Measurements from ENCODE around the gene GPR12. TPM values are rescaled to one million over a fixed set of nuclear protein-coding genes. Genes with fewer than 3 reads are reported as not detected.

The GPR12 gene
- total and polyA plus RNA-seq, 7 experiments from 2014 or later: not detected

DNA sequence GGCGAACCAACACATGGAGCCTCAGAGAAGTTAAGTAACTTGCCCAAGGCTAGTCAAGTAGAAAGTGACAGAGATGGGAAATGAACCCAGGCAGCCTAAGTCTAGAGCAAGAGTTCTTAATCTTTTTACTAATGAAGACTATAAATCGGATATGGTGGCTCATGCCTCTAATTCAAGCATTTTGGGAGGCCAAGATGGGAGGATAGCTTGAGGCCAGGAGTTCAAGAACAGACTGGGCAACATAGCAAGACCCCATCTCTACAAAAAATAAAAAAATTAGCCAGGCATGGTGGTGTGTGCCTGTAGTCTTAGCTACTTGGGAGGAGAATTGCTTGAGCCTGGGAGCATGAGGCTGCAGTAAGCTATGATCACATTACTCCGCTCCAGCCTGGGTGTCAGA, 10.7 kb downstream of the GPR12 start:
- H3K36me3 ChIP-seq (ENCODE audit: control insufficient read depth in 2 of 3, insufficient read depth in 3 of 3, low read length in 3 of 3): no peaks in the 10 kb centered on the region
- no peaks in the 10 kb centered on the region for H3K9me3 ChIP-seq (ENCODE audit: control insufficient read depth in 2 of 3, low read length in 3 of 3)
- no peak for DNase-seq
- H3K36me3 Mint-ChIP-seq: peaks cover 0 to 3% (median 0%) of the 10 kb centered on the region in 5 donors
- H3K4me1 ChIP-seq (ENCODE audit: control insufficient read depth in 2 of 2, insufficient read depth in 2 of 2, low read length in 2 of 2): no peaks in the 10 kb centered on the region
- no peak overlapping the region for H3K4me3 ChIP-seq (ENCODE audit: low read length)
- ATAC-seq: no peak
- intact Hi-C loops (cut with micrococcal nuclease): no loop called here
- H3K27ac Mint-ChIP-seq: no peak overlapping the region
- H3K27me3 ChIP-seq (ENCODE audit: control insufficient read depth in 2 of 2, insufficient read depth in 2 of 2, low read length in 2 of 2): no peaks in the 10 kb centered on the region
- no peak overlapping the region for H3K4me3 Mint-ChIP-seq
- POLR2A ChIA-PET: no interaction called here
- H3K4me1 Mint-ChIP-seq: peaks cover 0 to 6% (median 0%) of the 10 kb centered on the region in 7 donors
- CTCF ChIA-PET: no interaction called here
- H3K27me3 Mint-ChIP-seq: peaks cover 12 to 29% (median 13%) of the 10 kb centered on the region in 5 donors
- no peak overlapping the region for H3K27ac ChIP-seq (ENCODE audit: low read depth, low read length)
- H3K9me3 Mint-ChIP-seq: no peaks in the 10 kb centered on the region

DNA sequence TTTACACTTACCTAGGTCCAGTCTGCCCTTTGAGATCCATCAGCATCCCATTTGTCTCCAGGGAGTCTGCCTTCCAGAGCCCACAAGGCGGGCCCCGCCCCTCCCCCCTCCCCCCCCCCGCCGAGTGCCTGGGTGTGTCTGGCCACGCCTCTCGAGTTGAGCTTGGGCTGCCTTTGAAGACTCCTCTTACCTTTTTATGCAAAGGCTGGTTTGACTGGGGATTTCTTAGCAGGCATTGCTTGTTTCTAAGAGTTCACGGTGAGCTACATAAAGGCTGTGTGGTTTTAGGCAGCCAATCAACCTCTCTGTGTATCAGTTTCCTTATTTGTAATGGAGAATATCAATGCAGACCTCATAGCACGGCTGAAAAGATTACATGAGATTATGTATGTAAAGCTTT, 11.3 kb downstream of the GPR12 start:
- ChIA-PET CTCF (no interaction called here), POLR2A (no interaction called here)
- Mint-ChIP-seq H3K36me3 (peaks cover 0 to 3% (median 0%) of the 10 kb centered on the region in 5 donors), H3K9me3 (no peaks in the 10 kb centered on the region), H3K27me3 (peaks cover 13 to 35% (median 18%) of the 10 kb centered on the region in 5 donors), H3K4me1 (peaks cover 0 to 6% (median 0%) of the 10 kb centered on the region in 7 donors), H3K27ac (no peak overlapping the region), H3K4me3 (no peak overlapping the region)
- no peak for ATAC-seq
- no peaks in the 10 kb centered on the region for H3K27me3 ChIP-seq (ENCODE audit: control insufficient read depth in 2 of 2, insufficient read depth in 2 of 2, low read length in 2 of 2)
- no peaks in the 10 kb centered on the region for H3K9me3 ChIP-seq (ENCODE audit: control insufficient read depth in 2 of 3, low read length in 3 of 3)
- no peak overlapping the region for H3K27ac ChIP-seq (ENCODE audit: low read depth, low read length)
- no peak for DNase-seq
- no peaks in the 10 kb centered on the region for H3K36me3 ChIP-seq (ENCODE audit: control insufficient read depth in 2 of 3, insufficient read depth in 3 of 3, low read length in 3 of 3)
- H3K4me1 ChIP-seq (ENCODE audit: control insufficient read depth in 2 of 2, insufficient read depth in 2 of 2, low read length in 2 of 2): no peaks in the 10 kb centered on the region
- H3K4me3 ChIP-seq (ENCODE audit: low read length): no peak overlapping the region
- intact Hi-C loops (cut with micrococcal nuclease): no loop called here

DNA sequence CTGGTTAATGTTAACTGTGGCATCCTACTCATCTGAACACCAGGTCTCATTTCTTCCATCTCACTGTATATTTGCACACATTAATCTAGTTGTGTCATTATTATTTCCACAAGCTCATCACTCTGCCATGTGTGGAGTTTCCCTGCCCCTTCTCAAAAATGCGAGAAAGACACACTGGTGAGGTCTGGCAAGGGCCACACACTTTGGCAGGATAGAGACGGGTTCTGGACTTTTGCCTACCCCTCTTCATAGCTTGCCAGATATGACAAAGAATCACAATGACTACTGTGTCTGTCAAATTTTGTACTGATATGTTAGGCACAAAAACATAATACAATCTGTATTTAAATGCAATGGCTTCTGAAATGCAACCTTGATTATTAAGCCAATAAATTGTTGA, 12.9 kb downstream of the GPR12 start:
- no peak overlapping the region for H3K4me3 ChIP-seq (ENCODE audit: low read length)
- Mint-ChIP-seq H3K4me1 (peaks cover 0 to 6% (median 0%) of the 10 kb centered on the region in 7 donors), H3K27ac (no peak overlapping the region), H3K9me3 (no peaks in the 10 kb centered on the region), H3K36me3 (peaks cover 0 to 3% (median 0%) of the 10 kb centered on the region in 5 donors), H3K4me3 (no peak overlapping the region), H3K27me3 (peaks cover 23 to 46% (median 25%) of the 10 kb centered on the region in 5 donors)
- H3K27ac ChIP-seq (ENCODE audit: low read depth, low read length): no peak overlapping the region
- no peaks in the 10 kb centered on the region for H3K27me3 ChIP-seq (ENCODE audit: control insufficient read depth in 2 of 2, insufficient read depth in 2 of 2, low read length in 2 of 2)
- DNase-seq (no peak), ATAC-seq (no peak)
- intact Hi-C loops (cut with micrococcal nuclease): no loop called here
- H3K36me3 ChIP-seq (ENCODE audit: control insufficient read depth in 2 of 3, insufficient read depth in 3 of 3, low read length in 3 of 3): no peaks in the 10 kb centered on the region
- H3K4me1 ChIP-seq (ENCODE audit: control insufficient read depth in 2 of 2, insufficient read depth in 2 of 2, low read length in 2 of 2): no peaks in the 10 kb centered on the region
- ChIA-PET CTCF (no interaction called here), POLR2A (interaction anchor here (0.6 kb wide), 1 partner anchor 992 kb away, joined by 3 read pairs; no protein-coding TSS in a partner anchor)
- no peaks in the 10 kb centered on the region for H3K9me3 ChIP-seq (ENCODE audit: control insufficient read depth in 2 of 3, low read length in 3 of 3)

DNA sequence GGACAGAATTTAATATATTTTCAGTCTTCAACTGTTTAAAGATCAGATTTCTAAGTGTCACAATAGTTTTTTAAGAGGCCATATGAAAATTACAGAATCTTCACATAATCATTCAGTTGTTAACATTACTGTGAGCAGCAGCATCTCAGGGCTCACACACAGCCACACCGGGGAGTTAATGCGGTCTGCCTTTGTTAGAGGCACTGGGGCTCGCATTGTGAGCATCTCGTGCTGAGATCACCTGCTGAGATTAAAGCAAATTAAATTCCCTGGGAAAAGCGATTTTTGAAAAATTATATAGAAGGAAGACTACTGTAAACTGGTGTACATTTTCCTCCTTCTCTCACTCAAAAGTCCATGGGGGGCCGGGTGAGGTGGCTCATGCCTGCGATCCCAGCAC, 16.6 kb downstream of the GPR12 start:
- no peak overlapping the region for H3K4me3 Mint-ChIP-seq
- peaks cover 26 to 44% (median 30%) of the 10 kb centered on the region in 5 donors for H3K27me3 Mint-ChIP-seq

DNA sequence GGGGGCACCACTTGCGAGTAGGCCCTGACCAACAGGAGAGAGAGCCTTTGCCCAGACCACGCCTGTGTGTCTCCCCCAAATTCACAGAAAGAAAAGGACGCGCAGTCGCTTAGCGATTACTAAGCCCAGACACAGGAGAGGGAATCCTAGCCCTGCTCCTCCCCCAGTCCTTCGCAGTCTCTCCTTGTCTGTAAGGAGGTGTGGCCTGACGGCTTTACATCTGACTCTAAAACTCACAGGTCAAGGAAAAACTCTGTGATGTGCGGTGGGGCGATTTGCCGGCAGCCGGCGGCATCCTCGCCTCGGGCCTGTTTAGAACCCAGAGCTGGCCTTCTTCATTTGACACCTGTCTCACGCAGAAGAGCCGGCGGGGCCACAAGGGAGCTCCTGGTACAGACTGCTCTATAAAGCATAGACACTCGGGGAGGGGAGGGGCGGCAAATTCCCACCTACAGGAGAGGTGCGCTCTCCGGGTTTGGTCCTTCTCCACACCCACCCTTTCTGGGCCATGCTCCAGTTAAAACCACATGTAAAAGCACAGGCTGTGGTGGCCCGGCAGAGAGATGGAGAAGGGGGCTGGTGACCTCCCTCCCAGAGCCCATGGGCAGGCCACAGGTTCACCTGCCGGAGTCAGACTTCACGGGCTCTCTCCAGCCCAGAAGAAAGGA, 17.8 kb downstream of the GPR12 start:
- DNase-seq (no peak), ATAC-seq (no peak)
- Histone ChIP-seq H3K4me3 (ENCODE audit: low read length) (no peak overlapping the region), H3K9me3 (ENCODE audit: control insufficient read depth in 2 of 3, low read length in 3 of 3) (peaks cover 0 to under 1% (median 0%) of the 10 kb centered on the region in 3 experiments), H3K27ac (ENCODE audit: low read depth, low read length) (no peak overlapping the region), H3K4me1 (ENCODE audit: control insufficient read depth in 2 of 2, insufficient read depth in 2 of 2, low read length in 2 of 2) (no peaks in the 10 kb centered on the region), H3K36me3 (ENCODE audit: control insufficient read depth in 2 of 3, insufficient read depth in 3 of 3, low read length in 3 of 3) (no peaks in the 10 kb centered on the region), H3K27me3 (ENCODE audit: control insufficient read depth in 2 of 2, insufficient read depth in 2 of 2, low read length in 2 of 2) (peaks cover 0 to 4% of the 10 kb centered on the region in 2 donors)
- ChIA-PET CTCF (no interaction called here), POLR2A (no interaction called here)
- intact Hi-C loops (cut with micrococcal nuclease): no loop called here
- Mint-ChIP-seq H3K36me3 (peaks cover 0 to 10% (median 3%) of the 10 kb centered on the region in 5 donors), H3K9me3 (peaks cover 3 to 28% (median 13%) of the 10 kb centered on the region in 11 donors), H3K4me1 (no peaks in the 10 kb centered on the region), H3K27me3 (peaks cover 26 to 44% (median 30%) of the 10 kb centered on the region in 5 donors), H3K27ac (peak overlapping the region in 1 of 9 donors; percentile 41), H3K4me3 (no peak overlapping the region)

More for the DNA sequence above, 16.6 kb downstream of the GPR12 start:
- intact Hi-C loops (cut with micrococcal nuclease): no loop called here
- Mint-ChIP-seq H3K4me1 (no peaks in the 10 kb centered on the region), H3K36me3 (peaks cover 0 to 7% (median 1%) of the 10 kb centered on the region in 5 donors), H3K9me3 (peaks cover 0 to 17% (median 6%) of the 10 kb centered on the region in 11 donors), H3K27ac (no peak overlapping the region)
- Histone ChIP-seq H3K9me3 (ENCODE audit: control insufficient read depth in 2 of 3, low read length in 3 of 3) (no peaks in the 10 kb centered on the region), H3K27me3 (ENCODE audit: control insufficient read depth in 2 of 2, insufficient read depth in 2 of 2, low read length in 2 of 2) (peaks cover 0 to 4% of the 10 kb centered on the region in 2 donors), H3K36me3 (ENCODE audit: control insufficient read depth in 2 of 3, insufficient read depth in 3 of 3, low read length in 3 of 3) (no peaks in the 10 kb centered on the region), H3K4me3 (ENCODE audit: low read length) (no peak overlapping the region), H3K4me1 (ENCODE audit: control insufficient read depth in 2 of 2, insufficient read depth in 2 of 2, low read length in 2 of 2) (no peaks in the 10 kb centered on the region), H3K27ac (ENCODE audit: low read depth, low read length) (no peak overlapping the region)
- CTCF ChIA-PET: interaction anchor here (0.5 kb wide), 1 partner anchor 348 kb away, joined by 4 read pairs; no protein-coding TSS in a partner anchor
- POLR2A ChIA-PET: no interaction called here
- DNase-seq (no peak), ATAC-seq (no peak)

DNA sequence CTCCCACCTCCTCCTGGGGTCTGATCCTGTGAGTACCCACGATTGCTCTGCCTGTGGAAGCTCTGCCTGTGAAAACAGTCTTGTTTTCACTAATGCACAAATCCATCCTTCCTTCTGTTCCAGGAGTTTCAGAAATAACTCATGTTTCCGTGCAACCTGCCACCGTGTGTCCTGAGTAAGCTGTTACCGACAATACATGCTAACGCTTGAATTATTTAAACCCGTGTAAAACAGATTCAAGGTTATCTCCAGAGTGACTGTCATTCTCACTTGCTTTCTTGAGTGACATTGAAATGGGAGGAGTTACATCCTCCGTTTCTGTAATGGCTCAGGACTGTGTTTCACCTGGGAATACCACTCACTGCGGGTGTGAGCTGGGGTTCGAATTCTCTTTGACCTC, 24.9 kb downstream of the GPR12 start:
- Histone ChIP-seq H3K36me3 (ENCODE audit: control insufficient read depth in 2 of 3, insufficient read depth in 3 of 3, low read length in 3 of 3) (no peaks in the 10 kb centered on the region), H3K9me3 (ENCODE audit: control insufficient read depth in 2 of 3, low read length in 3 of 3) (peaks cover 0 to 4% (median 0%) of the 10 kb centered on the region in 3 experiments), H3K4me1 (ENCODE audit: control insufficient read depth in 2 of 2, insufficient read depth in 2 of 2, low read length in 2 of 2) (no peaks in the 10 kb centered on the region), H3K27me3 (ENCODE audit: control insufficient read depth in 2 of 2, insufficient read depth in 2 of 2, low read length in 2 of 2) (peaks cover 0 to 4% of the 10 kb centered on the region in 2 donors), H3K4me3 (ENCODE audit: low read length) (no peak overlapping the region), H3K27ac (ENCODE audit: low read depth, low read length) (no peak overlapping the region)
- Mint-ChIP-seq H3K36me3 (peaks cover 0 to 13% (median 4%) of the 10 kb centered on the region in 5 donors), H3K9me3 (peaks cover 5 to 40% (median 18%) of the 10 kb centered on the region in 11 donors), H3K4me1 (no peaks in the 10 kb centered on the region), H3K4me3 (no peak overlapping the region), H3K27me3 (peaks cover 8 to 29% (median 14%) of the 10 kb centered on the region in 5 donors), H3K27ac (no peak overlapping the region)
- POLR2A ChIA-PET: no interaction called here
- no peak for ATAC-seq
- intact Hi-C loops (cut with micrococcal nuclease): no loop called here
- DNase-seq: no peak
- CTCF ChIA-PET: no interaction called here

DNA sequence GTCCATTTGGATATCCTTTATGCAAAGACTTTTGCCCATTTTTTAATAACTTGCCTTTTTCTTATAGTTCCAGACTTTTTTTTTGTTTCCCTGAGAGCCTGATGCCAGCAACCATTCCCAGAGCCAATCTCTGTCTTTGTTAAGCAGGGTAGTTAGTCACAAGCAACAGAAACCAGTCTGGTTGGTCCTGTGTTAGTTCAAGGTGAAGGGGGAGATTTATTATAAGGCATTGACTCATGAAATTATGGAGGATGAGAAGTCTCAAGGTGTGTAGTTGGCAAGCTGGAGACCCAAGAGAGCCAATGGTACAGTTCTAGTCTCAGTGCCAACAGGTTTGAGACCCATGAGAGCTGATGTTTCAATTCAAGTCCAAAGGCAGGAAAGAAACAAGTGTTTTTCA, 33.0 kb downstream of the GPR12 start:
- CTCF ChIA-PET: no interaction called here
- POLR2A ChIA-PET: no interaction called here

More for the DNA sequence above, 33.0 kb downstream of the GPR12 start:
- Histone ChIP-seq H3K4me1 (ENCODE audit: control insufficient read depth in 2 of 2, insufficient read depth in 2 of 2, low read length in 2 of 2) (no peaks in the 10 kb centered on the region), H3K36me3 (ENCODE audit: control insufficient read depth in 2 of 3, insufficient read depth in 3 of 3, low read length in 3 of 3) (no peaks in the 10 kb centered on the region), H3K9me3 (ENCODE audit: control insufficient read depth in 2 of 3, low read length in 3 of 3) (no peaks in the 10 kb centered on the region), H3K27me3 (ENCODE audit: control insufficient read depth in 2 of 2, insufficient read depth in 2 of 2, low read length in 2 of 2) (no peaks in the 10 kb centered on the region), H3K27ac (ENCODE audit: low read depth, low read length) (no peak overlapping the region), H3K4me3 (ENCODE audit: low read length) (no peak overlapping the region)
- Mint-ChIP-seq H3K9me3 (peaks cover 0 to 3% (median 0%) of the 10 kb centered on the region in 11 donors), H3K27ac (no peak overlapping the region), H3K36me3 (no peaks in the 10 kb centered on the region), H3K4me3 (no peak overlapping the region), H3K4me1 (peaks cover 0 to 1% (median 0%) of the 10 kb centered on the region in 7 donors), H3K27me3 (peaks cover 4 to 12% (median 7%) of the 10 kb centered on the region in 5 donors)
- no peak for DNase-seq
- intact Hi-C loops (cut with micrococcal nuclease): no loop called here
- no peak for ATAC-seq
